Coronary artery (tissue), 2 donors: ENCODE results near the gene NECTIN2.

Experiments used
- DNase-seq: peaks from one replicate; pipeline ENCODE4 v3.0.0-alpha.2; 2017; ENCODE audit warnings: low spot score
- H3K27ac ChIP-seq, 2 donors: fragments of 200-600 bp; sonication (generic); one replicate each; pipeline ENCODE4 v1.5.1; 2016 to 2019
- H3K4me3 ChIP-seq: fragments of 200-600 bp; sonication (generic); 2 replicates; pipeline ENCODE4 v1.5.1; 2016; ENCODE audit warnings: mild to moderate bottlenecking, moderate library complexity
- TF ChIP-seq, protein P1 (sequence below): fragments of 200-600 bp; sonication (generic); IDR thresholded peaks from one replicate; pipeline ENCODE4 v1.5.1; 2019; ENCODE audit warnings: antibody characterized with exemption

Gene NECTIN2

DNA sequence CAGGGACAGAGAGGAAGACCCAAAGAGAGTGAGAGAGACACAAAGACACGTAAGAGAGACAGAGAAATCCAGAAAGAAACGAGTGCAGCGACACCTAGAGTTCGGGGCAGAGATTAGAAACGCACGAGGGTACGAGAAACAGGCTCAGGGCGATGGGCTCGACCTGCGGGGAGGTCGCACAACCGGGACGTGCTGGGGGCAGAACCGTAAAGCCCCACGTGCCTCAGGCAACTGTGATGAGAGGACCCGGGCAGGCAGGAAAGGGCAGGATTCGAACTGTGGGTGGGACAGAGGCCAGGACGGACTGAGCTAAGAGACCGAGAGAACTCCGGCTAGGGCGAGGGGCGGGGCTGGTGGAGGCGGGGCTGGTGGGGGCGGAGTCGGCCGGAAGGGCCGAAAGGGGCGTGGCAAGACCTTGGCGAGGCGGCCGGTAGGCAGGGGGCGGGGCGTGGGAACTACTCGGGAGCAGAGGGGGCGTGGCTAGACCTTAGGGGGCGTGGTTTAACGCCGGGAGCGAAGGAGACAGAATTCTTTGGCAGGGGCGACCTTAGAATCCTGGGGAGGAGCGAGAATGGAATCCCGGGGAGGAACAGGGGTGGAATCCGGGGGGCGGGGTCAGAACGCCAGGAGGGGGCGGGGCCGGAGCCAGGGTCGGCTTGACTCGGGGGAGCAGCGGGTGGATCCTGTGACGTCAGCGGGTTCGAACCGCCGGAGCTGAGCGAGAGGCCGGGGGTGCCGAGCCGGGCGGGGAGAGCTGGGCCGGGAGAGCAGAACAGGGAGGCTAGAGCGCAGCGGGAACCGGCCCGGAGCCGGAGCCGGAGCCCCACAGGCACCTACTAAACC, at the start of gene NECTIN2:
NECTIN2 (plus strand) TSS at position 686 of the 843 bp plus-strand sequence. CDS start 229 bp downstream, outside the sequence.
- H3K27ac ChIP-seq, result peak within 1 kb of the TSS; percentile 95 to 96
- H3K4me3 ChIP-seq, result peak within 1 kb of the TSS; percentile 92
- peak; percentile 100 for DNase-seq
- TF ChIP-seq, protein P1, sequence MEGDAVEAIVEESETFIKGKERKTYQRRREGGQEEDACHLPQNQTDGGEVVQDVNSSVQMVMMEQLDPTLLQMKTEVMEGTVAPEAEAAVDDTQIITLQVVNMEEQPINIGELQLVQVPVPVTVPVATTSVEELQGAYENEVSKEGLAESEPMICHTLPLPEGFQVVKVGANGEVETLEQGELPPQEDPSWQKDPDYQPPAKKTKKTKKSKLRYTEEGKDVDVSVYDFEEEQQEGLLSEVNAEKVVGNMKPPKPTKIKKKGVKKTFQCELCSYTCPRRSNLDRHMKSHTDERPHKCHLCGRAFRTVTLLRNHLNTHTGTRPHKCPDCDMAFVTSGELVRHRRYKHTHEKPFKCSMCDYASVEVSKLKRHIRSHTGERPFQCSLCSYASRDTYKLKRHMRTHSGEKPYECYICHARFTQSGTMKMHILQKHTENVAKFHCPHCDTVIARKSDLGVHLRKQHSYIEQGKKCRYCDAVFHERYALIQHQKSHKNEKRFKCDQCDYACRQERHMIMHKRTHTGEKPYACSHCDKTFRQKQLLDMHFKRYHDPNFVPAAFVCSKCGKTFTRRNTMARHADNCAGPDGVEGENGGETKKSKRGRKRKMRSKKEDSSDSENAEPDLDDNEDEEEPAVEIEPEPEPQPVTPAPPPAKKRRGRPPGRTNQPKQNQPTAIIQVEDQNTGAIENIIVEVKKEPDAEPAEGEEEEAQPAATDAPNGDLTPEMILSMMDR, result peak; percentile 42

DNA sequence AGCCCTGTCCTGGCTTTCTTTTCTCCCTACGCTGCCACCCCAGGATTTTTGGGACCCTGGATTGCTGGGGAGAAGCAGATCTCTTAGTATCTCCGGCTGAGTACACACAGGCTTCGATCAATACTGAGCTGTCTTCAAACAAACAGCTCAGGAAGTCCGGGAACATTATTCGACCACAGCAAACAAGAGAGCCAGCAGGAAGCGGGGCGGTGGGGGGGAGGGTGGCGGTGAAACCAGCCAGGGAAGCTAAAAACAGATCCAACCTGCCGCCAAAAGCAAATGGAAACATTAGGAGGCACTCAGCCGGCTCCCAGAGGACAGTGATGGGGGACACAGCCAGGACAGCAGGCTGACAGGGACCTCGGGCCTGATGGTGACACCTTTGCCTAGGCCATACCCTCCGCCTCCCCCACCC, 49.4 kb upstream of the NECTIN2 start:
- no peak for DNase-seq
- Histone ChIP-seq H3K27ac (peak overlapping the region; percentile 11 to 62), H3K4me3 (no peak overlapping the region)
- TF ChIP-seq, protein P1, result no peak

DNA sequence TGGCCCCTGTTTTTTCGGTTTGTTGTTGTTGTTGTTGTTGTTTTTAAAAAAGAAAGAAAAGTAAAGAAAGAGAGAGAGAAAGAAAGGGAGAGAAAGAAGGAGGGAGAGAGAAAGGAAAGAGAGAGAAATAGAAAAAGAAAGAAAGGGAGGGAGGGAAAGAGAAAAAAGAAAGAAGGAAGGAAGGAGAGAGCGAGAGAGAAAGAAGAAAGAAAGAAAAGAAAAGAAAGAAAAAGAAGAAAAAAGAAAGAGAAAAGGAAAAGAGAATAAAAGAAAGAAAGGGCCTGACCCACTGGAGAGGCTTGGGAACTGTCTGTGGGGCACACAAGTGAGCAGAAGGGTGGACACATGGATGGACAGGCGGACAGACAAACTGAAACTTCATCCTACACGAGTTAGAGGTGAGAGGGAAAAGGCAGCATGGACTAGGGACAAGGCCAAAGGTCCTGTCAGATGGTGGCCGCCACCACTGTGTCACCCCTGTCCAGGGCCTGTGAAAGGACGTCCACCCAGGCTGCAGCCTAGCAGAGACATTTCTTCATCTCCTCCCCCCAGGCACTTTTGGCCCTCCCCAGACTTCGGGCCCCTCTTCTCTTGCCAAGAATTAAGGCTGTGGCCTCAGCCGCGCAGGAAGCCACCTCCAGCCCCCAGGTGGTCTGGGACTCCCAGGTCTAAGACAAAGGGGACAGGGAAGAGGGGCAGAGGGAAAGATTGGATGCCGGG, 46.3 kb upstream of the NECTIN2 start:
- TF ChIP-seq, protein P1, result no peak
- Histone ChIP-seq H3K27ac (no peak overlapping the region), H3K4me3 (no peak overlapping the region)
- DNase-seq, result no peak

DNA sequence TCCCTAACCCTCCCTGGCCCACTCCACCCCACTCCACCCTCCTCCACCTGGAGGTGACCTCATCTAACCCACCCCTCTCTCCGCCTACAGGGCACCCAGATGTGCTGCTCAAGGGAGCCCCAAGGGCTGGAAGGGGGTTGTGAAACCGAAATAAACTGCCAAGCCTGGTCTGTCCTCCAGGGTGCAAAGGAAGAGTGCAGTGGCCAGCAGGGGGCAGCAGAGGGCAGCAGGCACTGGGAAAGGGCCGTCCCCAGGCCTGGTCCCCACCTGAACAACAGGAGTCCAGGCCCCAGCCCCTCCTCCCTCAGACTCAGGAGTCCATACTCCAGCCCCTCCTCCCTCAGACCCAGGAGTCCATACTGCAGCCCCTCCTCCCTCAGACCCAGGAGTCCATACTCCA, 45.6 kb upstream of the NECTIN2 start:
- TF ChIP-seq, protein P1, result peak; percentile 94
- DNase-seq, result no peak
- no peak overlapping the region for H3K27ac ChIP-seq

DNA sequence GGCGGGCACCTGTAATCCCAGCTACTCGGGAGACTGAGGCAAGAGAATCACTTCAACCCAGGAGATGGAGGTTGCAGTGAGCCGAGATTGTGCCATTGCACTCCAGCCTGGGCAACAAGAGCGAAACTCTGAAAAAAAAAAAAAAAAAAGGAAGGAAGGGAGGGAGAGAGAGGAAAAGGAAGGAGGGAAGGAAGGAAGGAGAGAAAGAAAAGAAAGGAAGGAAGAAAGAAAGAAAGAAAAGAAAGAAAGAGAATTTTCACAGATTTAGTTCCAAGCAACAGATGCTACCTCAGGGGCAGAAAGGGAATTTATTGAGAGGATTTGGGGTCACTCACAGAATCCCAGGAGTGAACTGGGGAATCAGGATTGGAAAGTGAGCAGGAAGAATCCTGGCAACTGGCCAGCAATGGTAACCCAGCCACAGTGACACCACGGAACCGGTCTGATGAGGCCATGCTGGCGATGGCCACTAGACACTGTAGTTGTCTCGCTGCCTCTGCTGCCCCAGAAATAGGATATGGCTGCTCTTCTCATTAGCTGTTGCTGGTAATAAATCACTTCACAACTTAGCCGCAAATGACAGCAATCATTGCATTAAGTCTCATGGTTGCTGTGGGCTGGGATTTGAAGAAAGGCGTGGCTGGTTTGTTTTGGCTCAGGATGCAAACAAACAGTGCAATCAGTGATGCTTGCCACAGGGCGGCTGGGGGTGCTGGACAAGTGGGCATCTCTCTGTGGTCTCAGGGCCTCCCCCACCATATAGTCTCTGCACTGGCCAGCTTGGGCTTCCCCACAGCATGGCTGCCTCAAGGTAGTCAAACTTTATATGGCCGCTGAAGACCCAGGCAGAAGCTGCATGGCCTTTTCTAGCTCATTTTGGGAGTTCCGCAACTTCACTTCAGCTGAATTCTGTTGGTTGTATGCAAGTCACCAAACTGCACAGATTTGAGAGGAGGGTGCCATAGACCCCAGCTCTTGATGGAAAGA, 42.4 kb upstream of the NECTIN2 start:
- TF ChIP-seq, protein P1, result no peak
- Histone ChIP-seq H3K4me3 (no peak overlapping the region), H3K27ac (no peak overlapping the region)
- no peak for DNase-seq

More for the DNA sequence above, 45.6 kb upstream of the NECTIN2 start:
- H3K4me3 ChIP-seq, result no peak overlapping the region

DNA sequence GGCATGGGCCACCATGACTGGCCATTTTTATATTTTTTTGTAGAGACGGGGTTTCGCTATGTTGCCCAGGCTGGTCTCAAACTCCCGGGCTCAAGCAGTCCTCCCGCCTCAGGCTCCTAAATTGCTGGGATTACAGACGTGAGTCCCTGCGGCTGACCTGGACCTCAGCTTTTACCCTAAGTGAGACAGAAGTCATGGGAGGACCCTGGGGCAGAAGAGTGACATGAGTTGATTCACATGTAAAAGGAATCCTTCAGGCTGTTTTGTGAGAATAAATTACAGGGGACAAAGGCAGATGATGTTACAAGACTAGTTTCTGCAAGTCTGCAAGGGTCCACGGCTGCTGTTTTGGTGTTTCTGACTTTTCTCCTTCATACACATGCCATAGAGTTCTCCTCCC, 39.8 kb upstream of the NECTIN2 start:
- Histone ChIP-seq H3K27ac (no peak overlapping the region), H3K4me3 (no peak overlapping the region)
- no peak for DNase-seq
- TF ChIP-seq, protein P1, result no peak
